22Rv1 (cell line): ENCODE results near the gene GAREM1.
"Not testable (repeated sequence)": the region's sequence is repeated elsewhere in the genome, so short reads cannot be mapped to it uniquely, and the experiment has no call there.

Experiments
- H3K27ac ChIP-seq: fragments of 450-650 bp; 2 replicates; pipeline ENCODE4 v1.5.1; 2017
- CTCF ChIP-seq: fragments of 450-650 bp; IDR thresholded peaks from 2 replicates; pipeline ENCODE4 v1.5.1; 2017; ENCODE audit warnings: mild to moderate bottlenecking
- ZFX ChIP-seq: fragments of 450-650 bp; IDR thresholded peaks from 2 replicates; pipeline ENCODE4 v1.6.1; 2017; ENCODE audit warnings: antibody characterized with exemption, borderline replicate concordance

The GAREM1 gene

GRCh38 chr18:32349728-32350395, 120.8 kb downstream of the GAREM1 start:
- TF ChIP-seq ZFX (no peak), CTCF (no peak)
- no peak overlapping the region for H3K27ac ChIP-seq

- TF ChIP-seq CTCF (no peak), ZFX (no peak)
- no peak overlapping the region for H3K27ac ChIP-seq
These were observed 124.0 kb downstream of the GAREM1 start for GRCh38 chr18:32346671-32347070.

GRCh38 chr18:32343634-32344033, 127.0 kb downstream of the GAREM1 start:
- no peak overlapping the region for H3K27ac ChIP-seq
- TF ChIP-seq ZFX (no peak), CTCF (no peak)

- H3K27ac ChIP-seq: not testable (repeated sequence)
These were observed 129.6 kb downstream of the GAREM1 start for GRCh38 chr18:32341112-32341511.

GRCh38 chr18:32339045-32339444, 131.6 kb downstream of the GAREM1 start:
- TF ChIP-seq ZFX (no peak), CTCF (no peak)
- H3K27ac ChIP-seq: no peak overlapping the region

- TF ChIP-seq CTCF (no peak), ZFX (no peak)
- no peak overlapping the region for H3K27ac ChIP-seq
These were observed 132.9 kb downstream of the GAREM1 start for GRCh38 chr18:32337821-32338220.

- no peak overlapping the region for H3K27ac ChIP-seq
- no peak for TF ChIP-seq CTCF
- TF ChIP-seq ZFX: no peak
These were observed 133.3 kb downstream of the GAREM1 start for GRCh38 chr18:32337347-32337746.

GRCh38 chr18:32335228-32335627, 135.5 kb downstream of the GAREM1 start:
- no peak for TF ChIP-seq CTCF
- TF ChIP-seq ZFX: no peak
- H3K27ac ChIP-seq: no peak overlapping the region
